IPS-NIHi7 (cell line): Measurements from ENCODE around the gene PDCD1.

Source experiments
- DNase-seq: peaks from one replicate; pipeline ENCODE4 v3.0.0; 2012; ENCODE audit warnings: mixed read lengths; ENCODE audit errors: extremely low spot score

The PDCD1 gene

GRCh38 chr2:241852981-241853631 lies 5.6 kb downstream of the PDCD1 start:
- no peak for DNase-seq

- DNase-seq = no peak
Observed at GRCh38 chr2:241852116-241852980, 6.3 kb downstream of the PDCD1 start.

GRCh38 chr2:241851325-241852115 lies 7.2 kb downstream of the PDCD1 start:
- DNase-seq = no peak

- peak; percentile 11 for DNase-seq
Observed at GRCh38 chr2:241850544-241851324, 8.0 kb downstream of the PDCD1 start.

- DNase-seq = peak; percentile 17
Observed at GRCh38 chr2:241849616-241850543, 8.8 kb downstream of the PDCD1 start.

GRCh38 chr2:241848761-241849615 lies 9.7 kb downstream of the PDCD1 start:
- no peak for DNase-seq

- no peak for DNase-seq
Observed at GRCh38 chr2:241846406-241846805, 12.3 kb downstream of the PDCD1 start.

GRCh38 chr2:241844831-241845578 lies 13.7 kb downstream of the PDCD1 start:
- DNase-seq = peak; percentile 11

- peak; percentile 81 for DNase-seq
Observed at GRCh38 chr2:241844066-241844728, 14.5 kb downstream of the PDCD1 start.

GRCh38 chr2:241843321-241844065 lies 15.2 kb downstream of the PDCD1 start:
- DNase-seq = peak; percentile 11

- DNase-seq = peak; percentile 23
Observed at GRCh38 chr2:241842620-241843211, 16.0 kb downstream of the PDCD1 start.

- peak; percentile 15 for DNase-seq
Observed at GRCh38 chr2:241842067-241842415, 16.7 kb downstream of the PDCD1 start.

GRCh38 chr2:241841181-241842066 lies 17.3 kb downstream of the PDCD1 start:
- peak; percentile 12 for DNase-seq

- DNase-seq = no peak
Observed at GRCh38 chr2:241837197-241837965, 21.3 kb downstream of the PDCD1 start.

GRCh38 chr2:241836292-241836691 lies 22.4 kb downstream of the PDCD1 start:
- no peak for DNase-seq
